ENCODE data around the gene EPHA6.
"Not testable (repeated sequence)": the region's sequence is repeated elsewhere in the genome, so short reads cannot be mapped to it uniquely, and the experiment has no call there.

Gene EPHA6

DNA sequence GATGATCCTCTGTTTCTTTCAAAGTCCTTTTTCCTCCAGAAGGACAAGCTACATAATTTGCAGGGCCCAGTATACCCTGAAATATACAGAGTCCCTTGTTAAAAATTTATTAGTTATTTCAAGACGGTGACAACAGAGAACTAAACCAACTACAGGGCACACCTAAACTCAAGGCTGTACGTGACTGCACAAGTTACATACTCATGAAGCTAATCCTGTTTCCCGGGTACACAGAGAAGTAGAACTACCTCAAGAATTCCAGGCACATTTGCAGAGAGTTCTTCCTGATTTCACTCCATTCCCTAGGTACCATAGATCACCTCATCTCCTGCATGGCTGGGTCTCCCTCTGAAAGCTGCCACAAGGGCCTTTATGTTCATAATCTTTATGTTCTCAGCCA, 670.8 kb downstream of the EPHA6 start:
- no peak for DNase-seq

DNA sequence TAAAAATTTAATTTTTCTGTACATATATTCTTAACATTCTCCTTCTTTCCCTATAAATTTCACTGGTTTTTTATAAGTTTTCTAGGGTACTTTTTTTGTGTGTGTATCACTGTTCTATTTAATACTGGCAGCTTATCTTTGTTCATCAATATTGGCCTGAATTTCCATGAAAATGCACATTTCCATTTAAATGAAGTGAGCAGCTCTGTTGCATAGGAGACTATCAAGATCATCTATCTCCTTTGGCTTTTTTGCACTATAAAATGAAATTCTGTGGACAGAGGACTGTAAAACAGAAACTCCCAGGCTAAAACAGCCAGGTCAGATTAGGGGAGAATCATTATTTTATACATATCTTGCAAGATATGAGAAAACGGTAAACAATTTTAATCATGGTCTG, 673.2 kb downstream of the EPHA6 start:
- DNase-seq, result no peak

DNA sequence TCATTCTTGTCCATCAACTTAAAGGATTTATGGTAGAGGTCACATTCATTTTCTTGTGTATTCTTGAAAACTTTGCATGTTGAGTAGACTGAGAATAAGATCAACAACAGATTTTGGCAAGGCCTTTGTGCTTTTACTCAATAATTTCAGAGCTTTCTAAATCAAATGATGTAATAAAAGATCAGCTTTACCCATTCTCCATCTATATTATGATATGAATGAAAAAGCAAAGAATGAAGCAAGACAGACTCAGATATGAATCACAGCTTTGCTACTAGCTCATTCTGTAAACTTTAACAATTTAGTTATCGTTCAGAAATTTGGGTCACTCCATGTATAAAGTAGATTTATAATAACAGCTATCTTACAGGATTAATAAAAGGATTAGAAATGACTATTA, 674.3 kb downstream of the EPHA6 start:
- no peak for DNase-seq

DNA sequence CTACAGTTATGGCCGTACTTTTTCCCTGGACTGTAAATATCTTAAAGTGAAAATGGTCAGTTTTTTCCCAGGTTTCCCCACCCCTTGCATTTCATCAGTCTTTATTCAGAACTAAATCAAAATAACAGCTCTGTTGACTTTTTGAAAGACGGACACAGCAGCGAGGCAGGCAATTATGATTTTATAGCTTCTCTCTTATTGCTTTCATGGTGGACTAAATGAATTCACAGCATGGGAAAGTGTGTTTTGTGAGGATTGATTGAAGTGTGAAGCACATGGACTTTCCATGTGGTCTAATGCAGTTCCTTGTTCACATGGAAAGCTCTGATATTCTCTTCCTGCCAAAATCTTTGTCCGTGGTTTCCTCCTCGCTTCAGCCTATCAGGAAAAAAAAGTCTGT, 681.5 kb downstream of the EPHA6 start:
- DNase-seq, result no peak

DNA sequence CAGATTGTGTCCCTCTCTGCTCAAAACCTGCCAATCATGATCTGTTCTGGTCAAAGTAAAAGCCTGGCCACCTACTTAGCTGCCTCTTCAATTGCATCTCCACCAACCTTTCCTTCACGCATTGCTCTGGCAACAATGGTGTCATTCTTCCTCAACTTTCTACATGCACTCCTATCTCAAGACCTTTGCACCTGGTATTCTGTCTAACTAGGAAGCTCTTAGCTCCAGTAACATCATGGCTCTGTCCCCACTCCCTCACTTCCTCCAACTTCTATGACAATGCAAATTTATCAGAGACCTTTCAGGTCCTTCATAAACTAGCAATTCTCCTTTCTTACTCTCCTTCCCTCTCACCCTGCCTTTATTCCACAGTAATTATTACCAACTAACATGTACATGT, 682.7 kb downstream of the EPHA6 start:
- DNase-seq, result no peak

DNA sequence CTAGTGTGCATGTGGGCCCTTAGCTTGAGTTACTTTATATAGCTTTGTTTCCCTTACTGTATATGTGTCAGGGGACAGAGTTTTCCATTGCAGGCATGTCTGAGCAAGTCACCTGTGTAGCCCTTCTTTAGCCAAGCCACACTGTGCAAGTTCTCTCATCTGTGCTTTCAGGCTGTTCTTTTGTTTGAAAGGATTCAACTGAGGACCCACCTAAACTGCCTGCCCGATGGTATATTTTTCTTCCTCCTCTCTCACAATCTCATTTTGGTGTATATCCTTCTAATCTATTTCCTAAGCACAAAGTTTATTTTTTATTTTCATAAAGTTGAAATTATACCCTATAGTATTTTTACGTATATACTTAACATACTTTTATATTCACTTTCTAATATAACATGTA, 690.1 kb downstream of the EPHA6 start:
- DNase-seq, result no peak

DNA sequence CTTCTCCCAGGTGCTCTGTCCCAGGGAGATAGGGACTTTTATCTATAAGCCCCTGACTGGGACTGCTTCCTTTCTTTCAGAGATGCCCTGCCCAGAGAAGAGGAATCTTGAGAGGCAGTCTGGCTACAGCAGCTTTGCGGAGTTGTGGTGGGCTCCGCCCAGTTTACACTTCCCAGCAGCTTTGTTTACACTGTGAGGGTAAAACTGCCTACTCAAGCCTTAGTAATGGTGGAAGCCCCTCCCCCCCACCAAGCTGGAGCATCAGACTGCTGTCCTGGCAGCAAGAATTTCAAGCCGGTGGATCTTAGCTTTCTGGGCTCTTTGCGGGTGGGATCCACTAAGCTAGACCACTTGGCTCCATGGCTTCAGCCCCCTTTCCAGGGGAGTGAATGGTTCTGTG, 696.4 kb downstream of the EPHA6 start:
- DNase-seq, result no peak

DNA sequence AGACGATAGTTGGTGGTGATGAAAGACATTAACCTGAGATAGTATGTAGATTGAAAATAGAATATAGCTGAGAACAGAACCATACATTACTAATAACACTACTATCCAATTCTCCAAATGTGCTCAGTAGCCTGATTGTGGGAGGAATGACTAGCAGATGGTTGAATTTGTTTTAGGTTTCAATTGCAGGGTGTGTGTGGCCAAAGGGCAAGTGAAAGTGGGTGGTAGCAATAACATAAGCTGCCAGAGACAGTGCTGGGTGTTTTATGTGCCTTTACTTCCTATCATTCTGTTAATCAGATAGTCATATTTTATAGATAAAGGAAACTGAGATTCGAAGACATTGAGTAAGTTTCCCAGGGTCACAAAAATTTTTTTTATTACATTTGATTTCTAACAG, 700.7 kb downstream of the EPHA6 start:
- DNase-seq, result no peak

DNA sequence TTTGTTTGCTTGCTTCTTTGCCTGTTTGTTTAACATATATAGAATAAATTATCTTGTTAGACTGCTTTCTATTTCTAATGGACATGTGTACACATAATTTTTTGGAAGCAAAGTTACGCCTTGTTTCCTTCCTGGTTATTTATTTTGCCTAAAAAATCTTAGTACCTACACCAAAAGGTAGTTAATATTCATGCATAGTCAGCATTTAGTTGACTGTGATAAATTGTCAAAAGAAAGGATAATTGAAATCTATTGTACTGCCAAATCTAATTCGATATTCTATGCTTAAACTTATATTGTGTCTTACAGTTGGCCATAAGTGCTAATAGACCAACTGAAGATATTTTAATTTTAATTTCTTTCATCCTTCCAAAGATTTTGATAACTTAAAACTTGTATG, 716.3 kb downstream of the EPHA6 start:
- DNase-seq, result no peak

DNA sequence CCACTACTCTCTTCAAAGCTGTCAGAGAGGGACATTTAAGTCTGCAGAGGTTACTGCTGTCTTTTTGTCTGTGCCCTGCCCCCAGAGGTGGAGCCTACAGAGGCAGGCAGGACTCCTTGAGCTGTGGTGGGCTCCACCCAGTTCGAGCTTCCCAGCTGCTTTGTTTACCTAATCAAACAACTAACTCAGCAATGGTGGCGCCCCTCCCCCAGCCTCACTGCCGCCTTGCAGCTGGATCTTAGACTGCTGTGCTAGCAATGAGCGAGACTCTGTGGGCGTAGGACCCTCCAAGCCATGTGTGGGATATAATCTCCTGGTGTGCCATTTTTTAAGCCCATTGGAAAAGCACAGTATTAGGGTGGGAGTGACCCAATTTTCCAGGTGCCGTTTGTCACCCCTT, 733.2 kb downstream of the EPHA6 start:
- not testable (repeated sequence) for DNase-seq

DNA sequence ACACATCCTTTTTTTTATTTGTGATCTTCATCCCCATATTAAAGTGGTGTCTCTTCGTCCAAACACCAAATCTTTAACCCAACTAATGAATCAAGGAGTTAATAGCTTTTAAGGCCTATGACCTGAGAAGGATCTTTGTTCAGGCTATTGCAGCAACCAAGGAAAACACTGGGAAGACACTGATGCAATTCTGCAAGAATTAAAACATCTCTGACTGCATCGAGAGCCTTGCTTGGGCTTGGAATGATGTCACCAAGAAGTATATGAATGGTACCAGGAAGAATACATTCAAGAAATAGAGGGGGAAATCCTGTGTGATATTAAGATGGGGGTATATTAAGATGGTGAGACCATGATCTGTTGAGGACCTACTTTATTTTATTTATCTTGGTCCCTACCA, 736.0 kb downstream of the EPHA6 start:
- DNase-seq, result no peak

DNA sequence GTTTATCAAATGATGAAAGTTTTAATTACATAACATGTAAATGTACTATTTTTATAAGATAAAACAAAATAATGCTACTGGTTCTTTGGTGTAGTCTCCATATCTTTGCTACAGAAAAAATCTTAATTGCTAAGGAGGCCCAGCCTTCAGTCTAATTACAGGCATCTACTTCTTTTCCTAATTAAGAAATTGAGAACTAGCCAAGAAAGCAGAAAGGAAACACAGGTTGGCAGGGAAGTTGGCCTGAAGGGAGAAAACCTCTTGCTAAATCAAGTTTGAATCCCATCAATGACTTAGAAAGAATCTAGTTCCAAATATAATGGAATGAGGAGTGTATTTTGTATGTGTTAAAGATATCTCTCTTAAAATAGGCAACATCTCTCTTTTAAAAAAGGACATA, 737.8 kb downstream of the EPHA6 start:
- no peak for DNase-seq

DNA sequence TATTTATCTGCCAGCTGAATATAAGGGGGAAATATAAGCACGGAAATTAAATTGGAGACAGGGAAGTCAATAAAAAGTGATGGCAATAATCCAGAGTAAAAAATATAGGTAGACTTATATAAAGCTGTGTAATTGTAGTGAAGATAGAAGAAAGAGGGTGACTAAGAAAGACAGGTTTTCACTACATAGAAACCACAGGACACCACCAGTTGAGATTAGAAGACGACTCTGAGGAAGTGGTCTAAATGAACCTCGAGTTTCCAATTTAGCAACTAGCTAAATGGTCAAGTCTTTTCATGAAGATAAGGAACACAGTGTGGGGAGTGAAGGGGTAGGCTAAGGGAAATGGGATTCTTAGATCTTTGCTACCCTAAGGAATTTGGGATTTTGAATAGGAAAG, 761.3 kb downstream of the EPHA6 start:
- no peak for DNase-seq

DNA sequence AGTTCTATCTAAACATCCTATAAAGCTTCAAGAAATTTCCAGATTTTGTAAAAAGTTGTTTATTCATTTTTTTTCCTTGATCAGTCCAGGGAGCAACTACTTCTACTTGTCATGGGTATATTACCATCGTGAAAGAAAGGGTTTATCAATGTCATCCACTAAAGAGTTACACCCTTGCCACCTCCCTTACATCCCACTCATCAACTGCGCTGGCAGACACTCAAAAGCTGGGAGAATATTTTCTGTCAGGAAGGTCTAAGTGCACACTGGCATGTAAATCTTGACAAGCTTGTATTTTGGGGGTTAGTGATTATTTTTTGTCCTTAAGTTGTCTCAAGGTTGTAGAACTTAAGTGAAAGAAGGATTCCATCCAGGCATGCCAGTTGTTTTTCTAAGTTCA, 761.8 kb downstream of the EPHA6 start:
- no peak for DNase-seq

DNA sequence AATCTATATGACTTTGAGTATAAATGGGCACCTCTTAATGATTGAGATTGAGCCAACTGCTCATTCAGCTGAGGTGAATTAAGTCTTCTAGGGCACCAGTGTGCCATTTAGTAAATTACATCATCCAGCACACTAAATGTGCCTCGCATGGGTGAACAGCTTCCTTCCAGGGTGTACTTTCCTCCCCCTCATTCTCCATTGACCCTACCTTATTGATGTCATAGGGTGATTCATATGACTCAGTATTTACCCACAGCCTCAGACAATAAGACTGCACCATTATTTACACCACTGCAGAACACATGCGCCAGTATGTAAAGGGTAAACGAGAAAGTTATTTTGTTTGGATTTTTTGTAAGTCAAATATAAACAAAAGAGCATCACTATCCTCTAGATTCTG, 765.0 kb downstream of the EPHA6 start:
- no peak for DNase-seq

DNA sequence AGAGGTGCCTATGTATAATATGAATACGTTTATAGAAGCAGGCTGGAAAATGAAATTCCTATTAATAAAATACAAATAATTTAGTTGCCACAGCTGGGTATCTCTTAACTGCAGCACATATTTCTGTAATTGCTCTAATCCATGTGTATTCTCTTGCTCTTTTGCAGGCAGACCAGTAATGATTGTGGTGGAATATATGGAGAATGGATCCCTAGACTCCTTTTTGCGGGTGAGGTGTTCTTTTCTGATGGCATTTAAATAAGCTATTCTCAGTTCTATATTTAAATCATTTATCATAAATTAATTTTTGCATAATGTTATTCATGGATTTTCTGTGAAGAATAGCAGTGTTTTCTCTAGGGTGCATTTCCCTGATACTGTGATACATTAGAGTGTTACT, 796.2 kb downstream of the EPHA6 start:
- DNase-seq, result no peak

DNA sequence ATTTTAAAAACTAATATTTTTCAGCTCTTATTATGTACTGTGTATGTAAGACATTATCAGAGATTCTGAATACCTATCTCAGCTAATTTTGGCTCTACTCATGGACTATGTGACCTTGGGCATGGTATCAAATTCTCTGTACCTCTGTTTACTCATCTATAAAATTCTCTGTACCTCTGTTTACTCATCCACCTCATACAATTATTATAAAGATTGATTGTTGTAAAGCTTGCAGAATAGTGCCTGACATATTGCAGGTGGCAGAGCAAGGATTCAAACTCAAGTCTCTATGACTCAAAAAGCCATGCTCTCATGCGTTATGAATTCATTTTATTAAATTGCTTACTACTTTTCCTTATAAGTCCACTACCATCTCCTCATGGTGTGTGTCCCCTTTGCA, 798.2 kb downstream of the EPHA6 start:
- DNase-seq, result no peak

DNA sequence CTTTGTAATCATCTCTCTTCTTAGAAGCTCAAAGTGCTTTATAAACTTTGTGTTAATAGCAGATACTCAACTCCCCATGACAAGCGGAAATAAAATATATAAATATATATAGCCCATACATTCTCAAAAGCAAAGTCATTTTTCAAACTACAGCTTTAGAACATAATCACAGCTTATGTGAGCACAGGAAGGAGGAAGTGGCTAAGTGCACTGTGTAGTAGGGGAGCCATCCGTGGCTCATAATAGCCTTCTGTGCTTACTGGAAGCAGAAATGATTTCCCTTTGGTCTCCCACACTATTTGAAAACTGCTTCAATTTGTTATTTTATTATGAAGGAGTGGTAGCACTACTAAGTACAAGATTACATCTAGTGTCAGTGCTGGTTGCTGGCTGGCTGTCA, 798.7 kb downstream of the EPHA6 start:
- DNase-seq, result no peak

DNA sequence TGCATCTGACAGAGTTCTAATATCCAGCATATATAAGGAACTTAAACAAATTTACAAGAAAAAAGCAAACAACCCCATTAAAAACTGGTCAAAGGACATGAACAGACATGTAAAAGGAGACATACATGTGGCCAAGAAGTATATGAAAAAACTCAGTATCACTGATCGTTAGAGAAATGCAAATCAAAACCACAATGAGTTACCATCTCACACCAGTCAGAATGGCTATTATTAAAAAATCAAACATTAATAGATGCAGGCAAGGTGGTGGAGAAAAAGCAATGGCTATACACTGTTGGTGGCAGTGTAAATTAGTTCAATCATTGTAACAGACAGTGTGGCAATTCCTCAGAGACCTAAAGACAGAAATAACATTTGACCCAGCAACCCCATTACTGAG, 806.1 kb downstream of the EPHA6 start:
- DNase-seq, result not testable (repeated sequence)

DNA sequence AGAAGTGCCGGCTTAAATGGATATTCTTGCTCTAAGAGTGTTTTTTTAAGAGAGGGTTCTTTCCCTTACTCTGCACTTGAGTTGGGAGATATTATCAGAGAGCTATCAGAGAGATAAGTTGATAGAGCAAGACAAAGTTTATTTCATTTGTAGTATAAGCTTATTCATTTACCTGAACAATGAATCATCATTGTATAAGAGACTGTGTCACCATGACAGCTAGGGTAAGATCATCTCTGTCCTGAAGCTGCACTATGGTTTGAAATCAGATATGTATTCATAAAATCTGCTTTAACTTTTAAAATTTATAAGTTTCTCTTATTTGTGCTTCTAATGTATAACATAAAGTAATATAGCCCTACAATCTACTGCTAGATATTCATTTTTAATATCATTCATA, 822.1 kb downstream of the EPHA6 start:
- DNase-seq, result no peak

DNA sequence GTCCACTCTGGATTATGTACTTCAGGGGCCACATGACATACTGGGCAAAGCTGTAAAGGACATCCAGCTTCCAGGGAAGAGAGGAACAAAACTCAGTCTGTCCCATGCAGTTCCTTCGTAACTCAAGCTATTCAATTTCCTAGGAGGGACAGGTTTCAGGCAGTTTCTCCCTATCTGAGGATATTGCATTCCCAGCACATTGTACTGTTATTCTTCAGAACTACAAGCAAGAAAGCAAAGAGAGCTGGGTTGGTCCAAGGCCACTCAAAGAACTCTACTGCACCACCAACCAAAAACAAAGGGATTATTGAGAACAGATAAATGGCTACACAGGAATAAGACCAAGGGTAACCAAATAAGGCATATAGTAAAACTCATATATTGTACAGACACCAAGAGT, 832.5 kb downstream of the EPHA6 start:
- DNase-seq, result no peak

DNA sequence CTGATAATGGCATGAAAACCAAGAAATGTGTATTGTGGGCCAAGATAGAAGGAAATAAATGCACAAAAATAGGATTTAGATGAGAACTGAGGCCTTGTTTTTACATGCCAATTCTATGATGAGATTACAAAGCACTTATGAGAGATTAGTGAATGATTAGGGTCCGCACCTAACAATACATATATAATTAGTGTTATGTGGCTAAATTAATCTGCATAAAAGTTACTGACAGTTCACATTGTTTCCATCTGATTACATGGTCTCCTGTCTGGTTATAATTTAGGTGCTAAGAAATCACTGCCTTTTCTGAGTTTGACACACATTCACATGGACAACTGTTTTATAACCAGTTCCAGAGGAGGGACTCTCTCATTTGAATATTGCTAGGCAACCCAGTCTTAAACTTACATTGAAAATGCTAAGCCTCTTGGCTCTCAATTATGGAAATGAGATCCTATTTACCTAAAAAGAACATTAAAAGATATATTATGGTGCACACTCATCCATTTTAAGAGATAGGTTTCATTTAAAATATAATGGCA, 833.1 kb downstream of the EPHA6 start:
- no peak for DNase-seq

DNA sequence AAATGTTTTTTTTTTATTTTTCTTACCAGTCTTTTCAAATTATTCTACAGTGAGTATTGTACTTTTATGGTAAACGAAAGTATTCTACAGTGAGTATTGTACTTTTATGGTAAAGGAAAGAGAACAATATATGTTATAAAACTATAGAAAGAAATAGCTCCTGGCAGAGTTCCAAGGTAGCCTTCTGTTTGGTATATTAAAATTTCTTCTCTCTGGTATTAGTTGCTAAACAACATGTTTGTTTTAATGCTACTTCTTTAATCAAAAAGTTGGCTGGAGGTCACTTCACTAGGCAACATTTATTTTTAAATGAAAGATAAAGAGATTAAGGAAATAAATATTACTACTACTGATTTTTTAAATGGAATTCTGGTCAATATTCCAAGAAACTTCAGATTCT, 841.6 kb downstream of the EPHA6 start:
- no peak for DNase-seq

DNA sequence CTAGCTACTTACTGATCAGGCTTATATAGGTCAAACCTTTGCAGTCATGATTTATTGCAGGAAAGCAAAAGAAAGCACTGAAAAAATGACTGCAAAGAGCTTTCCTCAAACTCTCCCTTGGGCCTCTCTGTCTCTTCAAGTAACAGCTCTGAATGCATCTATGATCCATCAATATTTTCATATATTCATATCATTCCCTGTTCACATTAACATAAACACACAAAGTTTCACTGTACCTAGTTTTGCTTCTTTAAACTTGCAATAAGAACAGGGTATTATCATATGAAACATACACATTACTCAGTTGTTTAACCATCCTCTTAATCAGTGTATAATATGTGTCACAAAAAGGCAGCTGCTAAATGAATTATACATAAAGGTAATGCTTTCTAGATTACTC, 842.2 kb downstream of the EPHA6 start:
- no peak for DNase-seq

DNA sequence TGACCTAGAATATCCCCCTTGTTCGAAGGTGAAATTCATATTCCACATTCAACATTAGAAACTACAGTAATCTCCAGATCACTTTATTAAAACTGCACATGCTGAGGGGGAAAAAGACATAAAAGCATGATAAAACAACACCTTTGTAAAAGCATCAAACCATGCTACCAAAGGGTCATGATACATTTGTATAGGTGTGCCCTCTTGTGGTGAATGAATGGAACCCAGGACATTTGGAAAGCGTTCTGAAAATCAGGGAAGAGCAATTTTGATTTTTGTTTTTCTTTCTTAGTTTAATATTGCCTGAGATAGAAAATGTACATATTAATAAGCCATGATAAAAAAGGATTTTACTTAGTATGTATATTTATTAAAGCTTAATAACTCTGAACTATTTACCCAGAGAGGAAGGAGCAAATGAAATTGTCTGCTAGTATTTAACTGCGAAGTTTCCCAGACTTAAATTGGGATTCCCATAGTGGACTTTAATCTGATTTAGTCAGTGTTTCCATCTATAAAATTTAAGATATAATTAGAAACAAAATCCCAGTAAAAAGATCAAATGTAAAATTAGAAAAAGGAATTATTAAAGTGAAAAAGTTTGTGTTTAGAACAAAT, 844.4 kb downstream of the EPHA6 start:
- DNase-seq, result no peak

DNA sequence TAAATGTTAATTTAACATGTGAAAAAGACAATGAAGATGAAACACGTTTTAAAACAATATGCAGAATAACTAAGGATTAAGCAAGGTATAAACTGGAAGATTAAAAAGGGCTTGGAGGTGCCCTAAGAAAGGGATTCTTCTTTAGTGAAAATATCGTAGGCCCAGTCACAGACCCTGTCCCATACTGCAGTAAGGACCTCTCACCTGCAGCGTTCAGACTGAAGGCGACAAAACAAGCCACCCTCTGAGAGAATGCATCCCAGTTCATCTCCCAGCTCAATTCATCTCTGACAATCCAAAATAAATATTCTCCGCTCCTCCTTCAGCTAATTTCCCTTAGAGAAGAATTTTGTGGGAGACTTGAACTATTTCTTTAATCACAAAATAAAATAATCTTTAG, 847.9 kb downstream of the EPHA6 start:
- DNase-seq, result no peak

All from CD4-positive, alpha-beta T cell treated with Interleukin-15 for 1 hour (primary cell).